NCI-H2107 treated with DMSO at 0.1 percent for 48 hours (cell line): ENCODE measurements around the gene CFAP65.

Experiments used
- DNase-seq: peaks from one replicate; lab custom pipeline; 2025; ENCODE audit not compliant: unreplicated experiment; lab: John Stamatoyannopoulos, UW

CFAP65 gene

DNA sequence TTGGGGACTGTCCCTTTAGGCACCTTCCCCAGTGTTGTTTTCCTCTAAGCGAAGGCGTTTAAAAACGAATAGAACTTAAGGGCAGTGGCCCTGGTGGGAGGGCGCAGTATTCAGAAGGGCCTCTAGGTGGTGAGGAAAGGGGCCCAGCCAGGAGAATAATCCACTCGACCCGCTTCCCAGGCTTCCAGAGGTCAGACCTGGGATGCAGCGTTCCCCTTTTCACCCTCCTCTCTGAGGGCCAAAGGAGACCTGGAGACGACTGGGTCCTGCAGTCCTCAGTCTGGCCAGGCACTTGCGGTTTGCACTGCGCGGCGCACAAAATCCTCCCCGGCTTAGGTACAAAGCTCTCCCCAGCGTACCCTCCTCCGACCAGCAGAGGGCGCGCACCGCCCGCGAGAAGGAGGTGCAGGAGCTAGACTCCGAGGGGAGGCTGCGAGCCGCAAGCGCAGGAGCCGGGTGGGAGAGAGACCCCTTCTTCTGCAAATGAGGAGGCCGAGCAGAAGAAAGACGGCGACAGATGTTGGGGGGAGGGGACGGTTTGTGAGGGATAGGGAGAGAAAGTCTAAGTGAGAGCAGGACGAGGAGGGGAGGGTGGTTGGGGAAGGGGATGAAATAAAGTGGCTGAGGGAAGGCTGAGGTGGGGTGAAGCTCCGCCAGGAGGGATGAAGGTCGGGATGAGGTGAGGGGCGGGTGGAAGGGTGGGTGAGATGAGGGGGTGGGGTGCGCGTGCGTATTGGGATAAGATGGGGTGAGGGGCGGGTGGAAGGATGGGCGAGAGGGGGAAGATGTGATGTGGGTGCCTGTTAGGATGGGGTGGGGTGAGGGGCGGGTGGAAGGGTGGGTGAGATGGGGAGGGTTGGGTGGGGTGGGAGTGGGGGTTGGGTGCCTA is 61.2 kb downstream of the CFAP65 start:
- DNase-seq, result peak; percentile 43

- DNase-seq, result no peak
These were observed 66.1 kb downstream of the CFAP65 start for GRCh38 chr2:218975060-218975777.

DNA sequence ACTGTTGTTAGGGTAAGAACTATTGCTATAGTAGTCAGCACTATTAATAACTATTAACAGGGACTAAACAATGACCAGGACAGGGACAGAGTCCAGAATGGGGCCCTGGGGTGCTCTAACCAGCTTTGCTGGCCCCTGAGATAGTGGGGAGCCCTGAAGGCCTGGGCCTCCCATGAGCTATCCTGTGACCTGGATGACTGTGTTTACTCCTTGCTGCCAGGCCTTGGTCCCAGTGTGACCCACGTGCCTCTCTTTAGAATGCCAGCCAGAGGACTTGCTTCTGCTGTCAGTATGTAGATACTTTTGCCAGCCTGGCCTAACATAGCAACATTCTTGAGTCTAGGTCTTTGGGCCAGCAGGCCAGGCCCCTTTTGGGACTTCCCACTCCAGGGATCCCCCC is 70.4 kb downstream of the CFAP65 start:
- no peak for DNase-seq

DNA sequence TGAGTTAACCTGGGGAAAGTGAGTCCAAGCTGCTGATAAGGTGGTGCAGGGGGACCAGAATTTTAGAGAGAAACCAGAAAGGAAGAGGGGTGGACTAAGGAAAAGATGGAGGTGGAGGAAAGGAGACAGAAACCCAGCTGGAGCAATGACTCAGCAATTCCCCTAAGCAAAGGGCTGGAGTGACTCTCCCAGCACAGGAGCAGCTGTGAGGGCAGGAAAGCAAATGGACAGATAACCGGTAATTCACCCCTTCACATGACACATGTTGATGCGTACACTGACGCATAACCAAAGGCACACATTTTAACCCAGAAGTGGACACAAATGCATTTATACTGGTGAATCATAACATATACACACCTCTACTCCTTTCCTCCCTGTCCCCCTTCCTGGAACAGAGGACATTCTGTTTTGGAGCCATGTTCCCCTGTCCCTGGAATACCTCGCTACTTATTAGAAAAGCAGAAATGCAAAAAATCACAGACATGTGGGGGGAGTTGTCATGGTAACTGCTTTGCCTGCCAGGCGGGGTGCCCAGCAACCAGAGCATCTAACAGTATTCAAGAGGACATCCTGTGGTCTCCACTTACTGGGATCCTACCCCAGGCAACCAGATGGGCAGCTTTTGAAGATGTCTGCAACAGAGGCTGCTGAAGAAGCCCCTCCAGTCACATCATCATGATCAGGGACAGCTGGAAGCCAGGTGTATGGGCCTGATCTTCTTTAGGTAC is 77.1 kb downstream of the CFAP65 start:
- peak; percentile 46 for DNase-seq

GRCh38 chr2:218963601-218964000 is 77.7 kb downstream of the CFAP65 start:
- no peak for DNase-seq

DNA sequence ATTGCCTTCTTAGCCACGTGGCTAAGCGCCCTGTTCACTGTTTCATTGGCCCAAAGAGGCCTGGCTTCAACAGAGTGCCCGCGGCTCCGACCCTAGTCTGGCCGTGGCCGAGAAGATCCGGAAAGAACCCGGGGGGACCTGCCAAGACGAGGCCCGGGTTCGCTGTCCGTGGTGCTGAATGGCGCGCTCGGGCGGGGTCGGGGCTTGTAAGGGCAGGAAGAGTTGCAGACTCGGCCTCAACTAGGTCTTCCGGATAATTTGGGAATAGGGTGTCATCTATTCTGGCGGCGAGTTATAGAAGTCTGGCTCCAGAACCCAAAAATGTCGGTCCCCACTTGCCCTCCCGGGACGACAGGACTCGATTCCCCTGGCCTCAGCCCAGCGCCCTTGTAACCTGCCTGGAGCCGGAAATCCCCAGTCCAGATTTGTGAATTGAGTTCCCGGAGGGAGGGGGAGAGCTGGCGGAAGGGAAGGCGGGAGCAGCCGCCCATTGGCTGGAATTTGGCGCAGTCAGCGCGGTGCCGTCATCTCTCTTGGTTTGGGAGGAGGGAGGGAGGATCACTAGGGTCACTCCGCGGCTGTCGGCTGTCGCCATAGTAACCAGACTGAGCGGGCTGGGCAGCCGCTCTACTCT is 78.3 kb downstream of the CFAP65 start:
- peak; percentile 92 for DNase-seq

GRCh38 chr2:218961651-218962570 is 79.4 kb downstream of the CFAP65 start:
- DNase-seq, result peak; percentile 29

DNA sequence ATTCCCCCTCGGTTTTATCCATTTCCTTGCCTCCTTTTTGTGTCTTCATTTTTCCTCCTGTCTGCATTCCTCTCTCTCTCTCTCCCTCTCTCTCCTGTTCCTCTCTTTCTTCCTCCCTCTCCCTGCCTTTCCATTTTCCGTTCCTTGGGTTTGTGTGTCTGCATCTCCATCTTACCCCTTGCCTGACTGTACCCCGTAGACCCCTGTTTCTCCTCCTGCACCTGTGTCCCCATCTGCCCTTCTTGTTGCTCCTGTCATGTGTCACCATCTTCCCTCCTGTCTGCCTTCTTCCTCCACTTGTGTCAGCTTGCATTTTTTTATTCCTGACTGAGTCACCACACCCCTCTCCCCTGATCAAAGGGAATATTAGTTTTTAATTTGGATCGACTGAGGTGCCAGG is 80.1 kb downstream of the CFAP65 start:
- DNase-seq, result peak; percentile 59

DNA sequence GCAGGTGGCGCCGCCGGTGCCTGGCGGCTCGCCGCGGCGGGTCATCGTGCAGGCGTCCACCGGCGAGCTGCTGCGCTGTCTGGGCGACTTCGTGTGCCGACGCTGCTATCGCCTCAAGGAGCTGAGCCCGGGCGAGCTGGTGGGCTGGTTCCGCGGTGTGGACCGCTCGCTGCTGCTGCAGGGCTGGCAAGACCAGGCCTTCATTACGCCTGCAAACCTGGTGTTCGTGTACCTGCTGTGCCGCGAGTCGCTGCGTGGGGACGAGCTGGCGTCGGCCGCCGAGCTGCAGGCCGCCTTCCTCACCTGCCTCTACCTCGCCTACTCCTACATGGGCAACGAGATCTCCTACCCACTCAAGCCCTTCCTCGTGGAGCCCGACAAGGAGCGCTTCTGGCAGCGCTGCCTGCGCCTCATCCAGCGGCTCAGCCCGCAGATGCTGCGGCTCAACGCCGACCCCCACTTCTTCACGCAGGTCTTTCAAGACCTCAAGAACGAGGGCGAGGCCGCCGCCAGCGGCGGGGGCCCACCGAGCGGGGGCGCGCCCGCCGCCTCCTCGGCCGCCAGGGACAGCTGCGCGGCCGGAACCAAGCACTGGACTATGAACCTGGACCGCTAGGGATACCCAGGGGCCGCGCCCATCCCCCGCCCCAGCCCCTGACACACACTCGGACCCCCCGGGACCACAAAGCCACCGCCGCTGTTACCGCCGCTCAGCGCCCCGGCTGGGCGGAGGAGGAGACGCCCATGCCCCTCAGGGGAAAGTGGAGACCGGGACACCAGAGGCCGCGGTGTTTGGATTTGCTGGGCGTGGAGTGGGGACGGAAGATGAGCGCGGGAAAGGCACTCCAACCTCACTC is 80.8 kb downstream of the CFAP65 start:
- DNase-seq, result no peak

GRCh38 chr2:218959761-218960308 is 81.5 kb downstream of the CFAP65 start:
- no peak for DNase-seq

DNA sequence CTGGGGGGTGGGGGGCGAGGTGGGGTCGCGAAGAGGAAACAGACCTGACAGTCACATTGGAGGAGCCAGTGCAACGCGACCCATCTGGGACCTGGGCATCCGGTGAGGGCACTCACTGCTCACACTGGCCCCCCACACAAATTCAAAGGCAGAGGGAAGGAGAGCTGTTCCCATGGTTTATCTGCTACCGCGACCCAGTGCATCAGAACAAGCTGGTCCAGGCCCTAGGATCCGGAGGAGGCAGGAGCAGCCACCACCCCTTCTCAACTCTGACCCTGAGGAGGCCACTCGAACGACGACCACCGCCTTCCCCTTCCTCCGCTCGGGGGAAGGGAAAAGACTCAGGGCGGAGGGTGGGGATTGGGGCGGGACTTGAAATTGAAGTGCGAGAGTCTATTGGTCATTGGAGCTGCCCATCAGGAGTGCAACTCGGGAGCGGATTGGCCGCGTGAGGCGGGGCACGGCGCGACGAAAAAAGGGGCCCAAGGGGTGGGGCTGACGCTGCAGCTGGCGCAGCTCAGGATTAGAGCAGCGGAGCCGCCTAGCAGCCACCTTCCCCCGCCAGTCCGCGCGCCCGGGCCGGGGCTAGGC is 82.1 kb downstream of the CFAP65 start, which contains the start of gene CDK5R2:
Gene CDK5R2 (plus strand): TSS at position 526 of the 591 bp plus-strand sequence. CDS start 155 bp downstream, outside the sequence.
- peak; percentile 89 for DNase-seq

- DNase-seq, result no peak
These were observed 83.0 kb downstream of the CFAP65 start for GRCh38 chr2:218958276-218958675.

GRCh38 chr2:218957671-218958070 is 83.6 kb downstream of the CFAP65 start:
- no peak for DNase-seq

GRCh38 chr2:218956039-218956438 is 85.3 kb downstream of the CFAP65 start:
- no peak for DNase-seq

DNA sequence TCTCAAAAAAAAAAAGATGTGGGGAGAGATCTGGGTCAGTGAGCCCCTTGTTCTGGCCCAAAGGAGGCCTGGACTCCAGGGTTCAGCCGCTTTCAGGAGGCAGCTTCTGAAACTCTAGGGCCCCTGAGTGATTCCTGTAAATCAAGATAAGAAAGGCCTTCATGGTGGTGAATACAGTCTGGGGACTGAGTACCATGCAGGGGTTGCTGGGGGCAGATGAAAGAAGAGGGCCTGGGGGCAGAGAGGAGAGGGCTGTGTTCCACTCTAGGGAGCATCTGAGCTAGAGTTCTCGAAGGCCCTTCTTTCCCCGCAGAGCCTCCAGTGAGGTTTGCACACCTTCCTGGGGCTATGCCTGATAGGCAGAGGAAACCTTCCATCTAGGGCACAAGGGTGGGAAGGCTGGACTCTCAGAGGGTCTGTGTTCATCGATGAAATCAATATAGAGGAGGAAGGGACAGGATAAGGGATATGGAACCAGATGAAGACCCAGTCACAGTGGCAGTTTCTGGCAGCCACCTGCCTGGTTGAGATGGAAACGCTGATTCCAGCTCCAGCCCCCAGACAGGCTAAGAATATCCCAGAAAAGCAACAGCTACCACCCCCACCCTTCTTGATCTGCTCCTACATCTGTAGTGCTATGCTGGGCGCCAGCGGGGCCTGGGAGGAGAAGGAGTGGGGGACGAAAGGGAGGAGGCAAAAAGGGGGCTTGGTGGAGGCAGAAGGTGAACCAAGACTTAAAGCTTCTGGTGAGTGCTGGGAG is 86.6 kb downstream of the CFAP65 start:
- DNase-seq, result no peak

GRCh38 chr2:218953366-218953954 is 87.9 kb downstream of the CFAP65 start:
- DNase-seq, result no peak
